Body of pancreas (tissue), 4 donors: ENCODE data around the gene PSKH1.
A peak's percentile ranks its signal among the peaks of the same experiment; 100 is the strongest.

ENCODE experiments used
- CTCF ChIP-seq, 7 experiments: fragments of 450-650 bp in 4 of 7; fragments of 200-600 bp in 3 of 7; sonication (generic) in 3 of 7; IDR thresholded peaks; one replicate each; pipeline ENCODE4 v1.5.1; 2016 to 2019; ENCODE audit warnings: antibody characterized with exemption in 7 of 7
- POLR2A ChIP-seq, 3 donors: fragments of 450-650 bp; IDR thresholded peaks; one replicate each; pipeline ENCODE4 v1.6.1; 2016; ENCODE audit warnings: antibody characterized with exemption in 3 of 3, mild to moderate bottlenecking in 2 of 3

GRCh38 chr16:67923414-67924116 is 30.5 kb downstream of the PSKH1 start:
- TF ChIP-seq CTCF (IDR thresholded peaks at IDR 0.05) = no peak
- peak in 1 of 3 donors; percentile 14 for TF ChIP-seq POLR2A (IDR thresholded peaks at IDR 0.05)
